CD4-positive, alpha-beta T cell treated with Interleukin-1 beta for 1 hour (primary cell): ENCODE data around the gene TCHP.

ENCODE experiments used
- DNase-seq, 2 donors: peaks; one replicate each; pipeline ENCODE4 v3.0.0-alpha.2; 2020 to 2022

Gene TCHP

GRCh38 chr12:109939504-109939903 lies 39.4 kb downstream of the TCHP start:
- no peak for DNase-seq

- no peak for DNase-seq
These were observed 40.4 kb downstream of the TCHP start for GRCh38 chr12:109940339-109940923.

DNA sequence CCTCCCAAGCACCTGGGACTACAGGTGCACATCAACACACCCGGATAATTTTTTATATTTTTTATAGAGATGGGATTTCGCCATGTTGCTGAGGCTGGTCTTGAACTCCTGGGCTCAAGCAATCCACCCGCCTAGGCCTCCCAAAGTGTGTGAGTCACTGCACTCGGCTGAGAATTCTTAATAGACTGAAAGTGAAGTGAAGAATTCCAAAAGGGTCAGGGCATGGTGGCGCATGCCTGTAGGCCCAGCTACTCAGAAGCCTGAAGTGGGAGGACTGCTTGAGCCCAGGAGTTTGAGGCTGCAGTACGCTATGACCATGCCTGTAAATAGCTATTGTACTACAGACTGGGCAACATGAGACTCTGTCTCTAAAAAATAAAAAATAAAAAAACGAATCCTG lies 43.7 kb downstream of the TCHP start:
- DNase-seq, result no peak

DNA sequence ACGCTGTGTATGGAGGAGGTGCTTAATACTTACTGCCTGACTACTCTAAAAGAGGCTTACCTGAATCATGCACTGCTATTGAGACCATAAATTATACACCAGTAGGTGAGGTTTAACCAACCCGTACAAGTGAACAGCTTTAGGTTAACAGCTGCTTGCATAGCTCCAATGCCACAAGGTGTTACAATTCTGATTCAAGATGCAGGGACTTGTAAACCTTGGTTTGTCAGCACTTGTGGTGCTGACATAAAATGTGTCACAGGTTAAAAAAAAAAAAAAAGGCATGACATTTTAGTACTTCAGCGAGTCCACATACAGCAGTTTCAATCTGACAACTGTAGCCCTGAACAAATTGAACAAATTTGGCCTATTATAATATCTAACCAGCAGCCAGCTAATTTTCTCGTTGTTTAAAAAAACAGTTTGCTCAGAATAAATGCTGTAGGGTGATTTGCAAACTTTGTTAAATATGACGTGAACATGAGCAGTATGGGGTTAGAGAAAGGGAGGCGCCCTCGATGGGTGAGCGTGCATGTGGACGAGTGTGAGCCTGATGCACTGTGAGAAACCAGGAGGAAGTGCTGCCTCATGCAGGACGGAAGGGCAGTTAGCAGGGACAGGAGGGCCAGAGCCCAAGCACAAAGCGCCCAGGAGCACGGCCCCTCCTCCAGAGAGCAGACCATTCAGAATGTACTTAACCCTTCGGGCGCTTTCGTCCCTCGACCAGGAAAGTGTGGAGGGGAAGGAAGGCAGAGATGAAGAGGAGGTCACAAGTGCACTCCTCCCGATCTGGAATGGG lies 44.7 kb downstream of the TCHP start:
- no peak for DNase-seq

DNA sequence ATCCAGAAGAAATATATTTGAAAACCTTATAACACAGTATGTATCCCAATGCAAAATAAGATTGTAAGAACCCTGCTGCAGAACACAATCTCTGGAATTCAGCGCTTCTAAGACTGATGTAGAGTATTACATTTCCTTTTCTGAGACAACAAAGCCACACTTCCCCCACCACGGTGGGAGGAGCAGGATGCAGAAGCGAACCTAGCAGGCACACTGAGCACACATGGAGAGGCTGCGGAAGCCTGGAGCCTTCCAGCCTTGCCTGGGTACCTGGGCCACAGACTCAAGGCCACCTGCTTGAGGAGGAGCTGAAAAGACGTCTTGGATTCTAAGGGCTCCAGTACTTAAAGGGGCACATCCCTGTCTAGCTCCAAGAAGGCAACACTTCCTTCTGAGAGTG lies 46.4 kb downstream of the TCHP start:
- DNase-seq, result peak in 1 of 2 donors; percentile 7

DNA sequence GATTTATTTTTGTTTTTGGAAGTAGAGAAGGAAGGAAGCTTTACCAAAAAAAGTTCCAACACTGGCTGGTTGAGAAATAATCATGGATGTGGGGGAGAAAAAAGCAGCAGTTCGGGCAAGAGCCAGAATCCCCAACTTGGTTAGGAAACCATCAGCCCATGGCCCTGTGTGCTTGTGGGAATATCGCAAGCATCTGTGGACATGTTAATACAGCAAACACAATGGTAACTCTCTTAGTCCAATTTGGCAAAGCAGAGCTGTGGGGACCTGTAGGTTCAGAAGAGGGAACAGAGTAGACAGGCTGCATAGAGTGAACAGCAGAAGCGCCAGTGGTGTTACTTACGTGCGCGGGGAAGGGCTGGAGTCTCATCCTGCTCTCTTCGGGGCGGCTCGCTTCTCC lies 46.8 kb downstream of the TCHP start:
- no peak for DNase-seq

DNA sequence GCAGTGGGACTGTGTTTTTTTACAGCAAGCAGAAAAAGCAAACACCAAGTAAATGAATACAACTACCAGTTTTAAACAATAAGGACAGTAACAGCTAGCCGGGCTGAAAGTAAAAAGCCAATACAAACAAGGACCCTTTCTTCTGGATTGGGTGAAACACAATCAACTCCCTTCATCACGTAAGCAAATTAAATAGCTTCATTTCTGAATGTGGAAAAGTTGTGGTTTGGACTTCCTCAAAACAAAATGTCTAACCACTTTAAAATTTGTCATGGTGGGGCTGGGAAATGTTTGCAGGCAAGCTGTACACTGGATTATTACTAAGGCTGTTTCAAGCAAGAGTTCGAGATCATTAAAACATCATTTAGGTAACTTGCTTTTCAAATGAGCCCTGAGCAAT lies 47.4 kb downstream of the TCHP start:
- no peak for DNase-seq

DNA sequence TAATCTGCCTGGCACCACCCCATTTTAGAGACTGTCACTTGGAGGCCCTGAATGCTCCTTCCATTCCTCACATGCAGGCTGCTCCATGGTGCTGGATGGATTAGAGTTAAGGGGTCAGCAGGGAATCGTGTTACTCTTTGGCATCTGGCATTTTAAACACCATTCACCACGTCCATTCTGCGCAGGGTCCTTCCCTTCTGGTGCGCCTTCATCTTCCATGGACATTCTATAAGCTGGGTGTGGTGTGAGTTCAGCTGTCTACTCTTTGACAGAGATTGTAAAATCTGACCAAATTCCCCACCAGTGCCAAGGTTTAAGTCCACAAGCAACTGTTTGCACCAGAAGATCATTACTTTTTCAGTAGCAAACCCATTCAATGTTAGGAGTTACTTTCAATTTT lies 48.3 kb downstream of the TCHP start:
- DNase-seq, result no peak

- no peak for DNase-seq
These were observed 49.0 kb downstream of the TCHP start for GRCh38 chr12:109949089-109949488.

DNA sequence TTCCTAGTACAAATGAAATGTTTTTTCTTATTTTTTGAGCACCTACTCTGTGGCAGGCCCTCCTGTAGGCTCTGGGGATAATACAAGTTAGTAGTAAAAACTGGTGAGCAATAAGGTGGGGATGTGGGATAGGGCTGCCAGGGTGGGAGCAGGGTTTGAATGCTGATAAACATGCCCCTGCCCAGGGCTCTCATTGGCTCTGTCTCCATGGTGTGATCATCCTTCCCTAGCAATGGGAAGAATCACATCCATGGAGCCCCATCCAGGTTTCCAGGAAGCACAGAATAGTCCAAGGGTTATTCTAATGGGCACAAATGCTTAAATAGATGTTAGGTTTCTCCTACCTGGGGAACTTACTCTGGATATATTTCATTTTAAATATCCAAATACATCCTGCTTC lies 50.6 kb downstream of the TCHP start:
- no peak for DNase-seq

DNA sequence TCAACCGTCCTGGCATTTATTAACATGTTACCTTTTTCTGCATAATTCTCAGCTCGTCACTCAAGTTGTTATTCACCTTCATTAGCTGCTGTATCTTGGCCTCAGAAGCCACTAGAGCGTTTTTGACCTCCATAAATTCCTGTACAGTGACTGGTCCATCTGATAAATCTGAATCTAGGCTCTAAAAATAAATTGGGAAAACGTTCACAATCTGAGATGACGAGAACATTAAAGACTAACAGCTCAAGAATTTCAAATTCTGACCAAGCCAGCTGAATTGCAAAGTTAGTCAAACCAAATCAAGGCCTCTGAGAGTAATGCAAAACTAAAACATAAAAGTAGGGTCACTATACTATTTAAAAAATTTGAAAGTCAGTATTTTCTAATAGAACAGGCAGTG lies 51.1 kb downstream of the TCHP start:
- DNase-seq, result no peak

DNA sequence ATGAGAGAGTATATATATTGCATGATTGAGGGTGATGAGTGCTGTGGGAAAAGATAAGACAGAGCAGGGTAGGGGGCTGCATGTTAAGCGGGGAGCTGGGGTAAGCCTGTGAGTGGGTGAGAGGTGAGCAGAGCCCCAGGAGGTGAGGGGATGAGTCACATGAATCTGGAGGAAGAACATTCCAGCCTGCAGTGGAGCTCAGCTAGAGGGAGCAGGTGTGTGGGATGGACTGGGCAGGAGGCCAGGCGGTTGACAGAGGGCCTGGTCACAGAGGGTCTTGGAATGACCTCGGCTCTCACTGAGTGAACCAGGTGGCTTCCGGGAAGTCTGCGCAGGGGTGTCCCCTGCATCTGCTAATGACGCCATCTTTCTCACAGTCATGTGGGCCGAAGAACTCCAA lies 51.7 kb downstream of the TCHP start:
- no peak for DNase-seq

- DNase-seq, result peak in 1 of 2 donors; percentile 8
These were observed 52.2 kb downstream of the TCHP start for GRCh38 chr12:109952160-109952858.

DNA sequence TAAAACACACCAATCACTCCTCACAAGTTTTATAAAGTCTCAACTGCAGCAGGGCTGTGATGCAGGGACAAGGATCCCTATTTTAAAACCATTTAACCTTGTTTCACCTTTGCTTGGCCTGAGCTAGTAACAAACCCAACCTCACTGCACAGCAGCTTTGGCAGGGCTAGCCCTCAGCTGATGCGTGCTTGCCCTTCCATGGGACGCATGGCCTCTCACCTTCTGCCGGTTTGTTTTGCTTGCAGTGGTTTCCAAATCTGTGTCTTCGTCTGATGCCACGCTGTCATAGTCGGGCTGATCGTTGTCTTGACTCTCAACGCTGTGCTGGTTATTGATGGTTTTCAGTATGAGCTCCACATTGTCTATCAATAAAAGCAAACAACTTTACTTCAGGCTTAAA lies 52.8 kb downstream of the TCHP start:
- DNase-seq, result no peak

- DNase-seq, result no peak
These were observed 53.6 kb downstream of the TCHP start for GRCh38 chr12:109953656-109954055.

- no peak for DNase-seq
These were observed 58.3 kb downstream of the TCHP start for GRCh38 chr12:109958374-109958773.

DNA sequence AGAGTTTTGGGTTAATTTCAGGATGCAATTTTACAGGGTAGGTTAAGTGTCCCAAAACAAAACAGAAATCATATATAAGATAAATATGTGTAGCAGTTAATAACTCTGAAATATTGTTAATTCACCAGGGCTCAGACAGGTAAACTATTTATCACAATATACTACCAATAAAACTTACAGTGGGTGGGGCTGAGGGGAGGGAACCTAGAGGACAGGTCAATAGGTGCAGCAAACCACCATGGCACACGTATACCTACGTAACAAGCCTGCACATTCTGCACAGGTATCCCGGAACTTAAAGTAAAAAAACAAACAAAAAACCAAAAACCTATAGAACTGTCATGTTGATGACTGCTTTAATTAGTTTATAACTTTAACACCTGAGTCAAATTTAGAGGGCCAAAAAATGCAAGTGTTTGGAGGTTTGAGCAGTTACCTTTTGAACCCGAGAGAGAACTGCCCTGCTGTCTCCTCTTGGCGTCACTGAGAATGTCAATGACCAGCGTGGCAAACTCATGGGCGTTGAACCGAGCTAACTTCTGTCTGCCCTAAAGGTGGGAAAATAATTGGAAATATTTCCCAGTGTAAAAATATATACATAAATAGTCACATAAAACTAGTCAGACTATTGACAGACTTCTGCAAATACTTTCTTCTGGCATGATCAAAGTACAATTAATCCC lies 59.5 kb downstream of the TCHP start:
- no peak for DNase-seq

DNA sequence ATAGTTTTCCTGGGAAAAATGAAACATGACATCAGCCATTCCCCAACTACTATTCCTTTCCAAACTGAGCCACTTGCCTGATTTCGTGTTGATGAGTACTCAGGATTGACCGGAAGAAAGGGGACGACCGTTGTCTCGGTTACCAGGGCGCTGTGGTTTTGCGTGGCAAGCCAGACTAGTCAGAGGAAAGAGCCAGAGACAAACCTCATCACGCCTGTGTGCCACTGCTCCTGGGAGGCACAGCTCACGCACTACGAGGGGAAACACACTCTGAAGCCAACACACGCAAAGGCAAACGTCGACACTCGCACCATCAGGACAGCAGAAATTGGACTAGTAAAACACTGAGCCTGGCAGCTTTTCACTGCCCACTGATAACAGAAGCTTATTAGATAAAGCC lies 61.1 kb downstream of the TCHP start:
- DNase-seq, result no peak

DNA sequence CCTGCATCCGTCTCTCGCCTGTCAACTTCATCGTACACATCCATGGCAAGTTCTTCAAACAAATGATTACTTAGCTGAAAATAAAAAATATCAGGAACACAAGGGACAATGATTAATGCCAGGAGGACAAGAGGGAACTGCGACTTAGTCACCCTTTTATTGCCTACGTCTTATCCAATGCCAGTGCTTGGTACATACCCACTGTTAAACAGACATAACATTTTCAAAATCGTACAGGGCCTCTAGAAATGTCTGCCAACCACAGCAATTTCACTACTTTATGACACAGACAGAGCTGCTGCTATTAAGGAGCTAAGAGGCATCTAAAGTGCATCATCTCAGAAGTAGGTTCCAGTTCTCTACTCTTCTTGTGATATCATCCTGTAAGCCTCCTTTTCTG lies 61.5 kb downstream of the TCHP start:
- no peak for DNase-seq

DNA sequence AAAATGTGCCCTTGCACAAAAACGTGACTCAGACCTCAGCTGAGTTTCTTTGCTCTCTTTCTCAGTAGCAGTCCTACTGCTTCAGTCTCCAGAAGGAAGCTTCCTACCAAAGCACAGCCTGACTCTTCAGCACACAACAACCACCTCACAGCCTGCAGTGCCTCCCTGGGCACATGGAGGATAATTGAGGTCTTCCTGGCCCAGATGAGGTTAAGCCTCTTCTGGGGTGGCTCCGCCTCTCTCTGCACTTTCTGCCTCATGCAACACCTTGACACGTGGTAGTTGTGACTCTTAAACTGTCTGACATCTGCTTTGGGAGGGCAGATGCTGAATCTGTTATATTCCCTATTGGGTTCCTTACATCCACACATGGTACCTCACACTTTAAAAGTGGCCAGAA lies 62.3 kb downstream of the TCHP start:
- DNase-seq, result no peak

GRCh38 chr12:109963330-109963729 lies 63.3 kb downstream of the TCHP start:
- no peak for DNase-seq

GRCh38 chr12:109963743-109964429 lies 63.8 kb downstream of the TCHP start:
- no peak for DNase-seq

- no peak for DNase-seq
These were observed 66.5 kb downstream of the TCHP start for GRCh38 chr12:109966546-109966945.
